K562 (cell line): ENCODE data around the gene ELMO1.

Experiments used
- JUNB ChIP-seq: fragments of 450-650 bp; formaldehyde crosslinking; conservative IDR thresholded peaks from 2 replicates; pipeline ENCODE4 v1.4.0; 2020; ENCODE audit warnings: mild to moderate bottlenecking
- JUND ChIP-seq, 2 experiments: IDR thresholded peaks; 2 replicates in 1 of 2; 3 replicates in 1 of 2; pipeline ENCODE4 v1.6.1; 2011; ENCODE audit warnings: borderline replicate concordance in 2 of 2, low read depth in 2 of 2, low read length in 2 of 2, improper control_type of control experiment in 1 of 2, missing biosample characterization in 1 of 2, missing genetic modification characterization in 1 of 2, missing genetic modification reagents in 1 of 2
- KDM1A ChIP-seq, 2 experiments: fragments of 450-650 bp; IDR thresholded peaks; 2 replicates each; pipeline ENCODE4 v1.6.1; 2016; ENCODE audit warnings: mild to moderate bottlenecking in 2 of 2
- NR3C1 ChIP-seq: sonication (generic); formaldehyde crosslinking; IDR thresholded peaks from 2 replicates; pipeline ENCODE4 v1.8.1; 2022; ENCODE audit warnings: missing genetic modification reagents
- YY1 ChIP-seq, 3 experiments: IDR thresholded peaks; 2 replicates each; pipeline ENCODE4 v1.6.1; 2011; ENCODE audit warnings: low read length in 2 of 3, mild to moderate bottlenecking in 2 of 3, moderate library complexity in 2 of 3, borderline replicate concordance in 1 of 3, control low read depth in 1 of 3, low read depth in 1 of 3; ENCODE audit not compliant: insufficient read depth in 3 of 3, insufficient replicate concordance in 2 of 3, control insufficient read depth in 1 of 3, insufficient read length in 1 of 3; ENCODE audit errors: extremely low read depth in 1 of 3
- TF ChIP-seq, protein P1 (sequence below): sonication (generic); formaldehyde crosslinking; IDR thresholded peaks from 2 replicates; pipeline ENCODE4 v1.9.0; 2022; ENCODE audit warnings: mild to moderate bottlenecking, missing genetic modification reagents
- TF ChIP-seq, protein P2 (sequence below): sonication (generic); formaldehyde crosslinking; IDR thresholded peaks from 2 replicates; pipeline ENCODE4 v1.4.0; 2020; ENCODE audit warnings: mild to moderate bottlenecking, missing genetic modification reagents

DNA sequence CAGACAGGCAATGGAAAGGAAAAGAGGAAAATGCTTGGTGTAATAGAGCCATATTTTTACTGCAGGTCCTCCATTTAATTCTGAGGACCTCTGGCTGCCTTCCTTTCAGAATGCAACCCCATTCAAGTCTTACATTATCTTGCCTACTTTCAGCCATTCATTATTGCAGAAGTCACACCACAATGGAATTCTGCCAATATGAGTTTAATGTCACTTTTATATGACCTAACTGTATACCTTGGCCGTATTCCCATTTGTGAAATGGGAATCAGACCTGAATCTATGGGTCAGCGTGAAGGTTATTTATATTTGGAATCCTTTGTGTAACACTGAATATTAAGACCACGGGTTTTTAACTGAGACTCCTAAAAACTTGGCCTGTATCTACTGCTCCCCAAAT is 482.6 kb downstream of the ELMO1 start:
- TF ChIP-seq, protein P1, sequence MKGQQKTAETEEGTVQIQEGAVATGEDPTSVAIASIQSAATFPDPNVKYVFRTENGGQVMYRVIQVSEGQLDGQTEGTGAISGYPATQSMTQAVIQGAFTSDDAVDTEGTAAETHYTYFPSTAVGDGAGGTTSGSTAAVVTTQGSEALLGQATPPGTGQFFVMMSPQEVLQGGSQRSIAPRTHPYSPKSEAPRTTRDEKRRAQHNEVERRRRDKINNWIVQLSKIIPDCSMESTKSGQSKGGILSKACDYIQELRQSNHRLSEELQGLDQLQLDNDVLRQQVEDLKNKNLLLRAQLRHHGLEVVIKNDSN (CRISPR knock-in tag) = no peak
- TF ChIP-seq JUND (IDR thresholded peaks at IDR 0.05; ENCODE audit: borderline replicate concordance, low read depth, low read length) (no peak), JUND (tag; IDR thresholded peaks at IDR 0.05; ENCODE audit: borderline replicate concordance, low read depth, low read length) (no peak), JUNB (CRISPR knock-in tag) (no peak), NR3C1 (CRISPR knock-in tag) (no peak), YY1 (IDR thresholded peaks at IDR 0.05; ENCODE audit: borderline replicate concordance in 1 of 3, control insufficient read depth in 1 of 3, extremely low read depth in 1 of 3, insufficient read depth in 3 of 3, insufficient read length in 1 of 3, insufficient replicate concordance in 2 of 3, low read depth in 1 of 3, low read length in 2 of 3) (no peak), KDM1A (IDR thresholded peaks at IDR 0.05) (no peak)
- TF ChIP-seq, protein P2, sequence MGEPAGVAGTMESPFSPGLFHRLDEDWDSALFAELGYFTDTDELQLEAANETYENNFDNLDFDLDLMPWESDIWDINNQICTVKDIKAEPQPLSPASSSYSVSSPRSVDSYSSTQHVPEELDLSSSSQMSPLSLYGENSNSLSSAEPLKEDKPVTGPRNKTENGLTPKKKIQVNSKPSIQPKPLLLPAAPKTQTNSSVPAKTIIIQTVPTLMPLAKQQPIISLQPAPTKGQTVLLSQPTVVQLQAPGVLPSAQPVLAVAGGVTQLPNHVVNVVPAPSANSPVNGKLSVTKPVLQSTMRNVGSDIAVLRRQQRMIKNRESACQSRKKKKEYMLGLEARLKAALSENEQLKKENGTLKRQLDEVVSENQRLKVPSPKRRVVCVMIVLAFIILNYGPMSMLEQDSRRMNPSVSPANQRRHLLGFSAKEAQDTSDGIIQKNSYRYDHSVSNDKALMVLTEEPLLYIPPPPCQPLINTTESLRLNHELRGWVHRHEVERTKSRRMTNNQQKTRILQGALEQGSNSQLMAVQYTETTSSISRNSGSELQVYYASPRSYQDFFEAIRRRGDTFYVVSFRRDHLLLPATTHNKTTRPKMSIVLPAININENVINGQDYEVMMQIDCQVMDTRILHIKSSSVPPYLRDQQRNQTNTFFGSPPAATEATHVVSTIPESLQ (CRISPR knock-in tag) = no peak
